GM12874 (cell line): ENCODE data around the gene SLC25A29.

Experiments
- CTCF ChIP-seq: IDR thresholded peaks from 2 replicates; pipeline ENCODE4 v1.5.1; 2011; ENCODE audit warnings: low read depth, mild to moderate bottlenecking, control low read depth, low read length, moderate library complexity; ENCODE audit not compliant: insufficient read depth

Gene SLC25A29

GRCh38 chr14:100345711-100346110 lies 39.5 kb upstream of the SLC25A29 start:
- no peak for TF ChIP-seq CTCF

- no peak for TF ChIP-seq CTCF
Observed at GRCh38 chr14:100342195-100342594, 36.0 kb upstream of the SLC25A29 start.

- TF ChIP-seq CTCF, result no peak
Observed at GRCh38 chr14:100341301-100342031, 35.2 kb upstream of the SLC25A29 start.

GRCh38 chr14:100340423-100340813 lies 34.2 kb upstream of the SLC25A29 start:
- TF ChIP-seq CTCF, result no peak

- TF ChIP-seq CTCF, result no peak
Observed at GRCh38 chr14:100339766-100340422, 33.6 kb upstream of the SLC25A29 start.

- no peak for TF ChIP-seq CTCF
Observed at GRCh38 chr14:100336618-100337530, 30.6 kb upstream of the SLC25A29 start.

GRCh38 chr14:100334904-100335303 lies 28.7 kb upstream of the SLC25A29 start:
- TF ChIP-seq CTCF, result no peak
